SK-N-SH (cell line): ENCODE measurements around the gene MYOM1. TPM values are rescaled to one million over a fixed set of nuclear protein-coding genes. Genes with fewer than 3 reads are reported as not detected.
A peak's percentile ranks its signal among the peaks of the same experiment; 100 is the strongest.

Experiments used
- CTCF ChIA-PET: fragments of 300-600, 350-600 bp; formaldehyde crosslinking; extraction: SDS; loops from one replicate; lab custom pipeline; 2021; lab: Yijun Ruan, JAX
- POLR2A ChIA-PET: fragments of 350-600 bp; sonication (Branson Sonifier 250); formaldehyde crosslinking; extraction: SDS; loops from one replicate; lab custom pipeline; 2020; ENCODE audit warnings: antibody characterized with exemption, inconsistent platforms; lab: Yijun Ruan, JAX
- DNase-seq: peaks from one replicate; pipeline ENCODE4 v3.0.0; 2012
- H2AFZ ChIP-seq: fragments of 200-600 bp; sonication (generic); 2 replicates; pipeline ENCODE4 v1.8.1; 2016; ENCODE audit warnings: antibody characterized with exemption, mild to moderate bottlenecking, low read depth
- H3F3A ChIP-seq: fragments of 200-600 bp; sonication (generic); replicated peaks from 2 replicates; pipeline ENCODE3; 2016; ENCODE audit warnings: antibody characterized with exemption, mild to moderate bottlenecking; ENCODE audit not compliant: insufficient read depth
- H3K27ac ChIP-seq, 2 experiments: fragments of 200-500 bp in 1 of 2; fragments of 200-600 bp in 1 of 2; sonication (Bioruptor generic) in 1 of 2; sonication (generic), shearing (Covaris generic) in 1 of 2; 2 replicates each; pipeline versions ENCODE4 v1.5.1 to v1.6.1; 2014 to 2016; ENCODE audit warnings: low read depth in 2 of 2, inconsistent platforms in 1 of 2, low read length in 1 of 2, mild to moderate bottlenecking in 1 of 2, mixed read lengths in 1 of 2
- H3K27me3 ChIP-seq: fragments of 200-600 bp; sonication (generic), shearing (Covaris generic); 2 replicates; pipeline ENCODE4 v1.6.1; 2016; ENCODE audit warnings: mixed run types; ENCODE audit not compliant: insufficient read depth
- H3K36me3 ChIP-seq, 2 experiments: fragments of 200-500 bp in 1 of 2; fragments of 200-600 bp in 1 of 2; sonication (Bioruptor generic) in 1 of 2; sonication (generic) in 1 of 2; replicated peaks in 1 of 2; 2 replicates each; pipeline versions ENCODE3 to v1.5.1; 2014 to 2016; ENCODE audit warnings: low read length in 1 of 2, mild to moderate bottlenecking in 1 of 2; ENCODE audit not compliant: insufficient read depth in 2 of 2, control insufficient read depth in 1 of 2
- H3K4me1 ChIP-seq, 2 experiments: fragments of 200-500 bp in 1 of 2; fragments of 200-600 bp in 1 of 2; sonication (Bioruptor generic) in 1 of 2; sonication (generic), shearing (Covaris generic) in 1 of 2; 2 replicates each; pipeline versions ENCODE4 v1.5.1 to v1.6.1; 2014 to 2016; ENCODE audit warnings: low read depth in 1 of 2, low read length in 1 of 2, mixed run types in 1 of 2; ENCODE audit not compliant: insufficient read depth in 2 of 2, control insufficient read depth in 1 of 2
- H3K4me2 ChIP-seq: fragments of 200-600 bp; sonication (generic), shearing (Covaris generic); 2 replicates; pipeline ENCODE4 v1.6.1; 2017; ENCODE audit warnings: mixed run types
- H3K4me3 ChIP-seq, 2 experiments: fragments of 200-500 bp in 1 of 2; fragments of 200-600 bp in 1 of 2; sonication (Bioruptor generic) in 1 of 2; sonication (generic), shearing (Covaris generic) in 1 of 2; 2 replicates each; pipeline versions ENCODE4 v1.5.1 to v1.8.1; 2014 to 2016; ENCODE audit warnings: low read depth in 2 of 2, inconsistent platforms in 1 of 2, low read length in 1 of 2, mild to moderate bottlenecking in 1 of 2, mixed read lengths in 1 of 2, moderate library complexity in 1 of 2
- H3K79me2 ChIP-seq: fragments of 200-600 bp; sonication (generic); 2 replicates; pipeline ENCODE4 v1.8.1; 2017; ENCODE audit warnings: mild to moderate bottlenecking; ENCODE audit not compliant: insufficient read depth
- H3K9ac ChIP-seq: fragments of 200-600 bp; sonication (generic); 2 replicates; pipeline ENCODE4 v1.6.1; 2017; ENCODE audit warnings: mixed run types
- H3K9me2 ChIP-seq: fragments of 200-600 bp; sonication (generic); 2 replicates; pipeline ENCODE4 v1.6.1; 2017; ENCODE audit warnings: mixed run types
- H3K9me3 ChIP-seq: fragments of 200-600 bp; sonication (generic); 2 replicates; pipeline ENCODE4 v1.6.1; 2017; ENCODE audit warnings: mixed run types, mild to moderate bottlenecking, moderate library complexity
- H4K20me1 ChIP-seq: fragments of 200-600 bp; sonication (generic); 2 replicates; pipeline ENCODE4 v1.6.1; 2017; ENCODE audit warnings: mild to moderate bottlenecking, mixed run types; ENCODE audit not compliant: insufficient read depth
- CHD2 ChIP-seq: fragments of 150-350 bp; IDR thresholded peaks from 2 replicates; pipeline ENCODE4 v1.6.1; 2018; ENCODE audit warnings: low read length; ENCODE audit not compliant: partially characterized antibody
- EP300 ChIP-seq, 2 experiments: IDR thresholded peaks; 2 replicates each; pipeline versions ENCODE4 v1.4.0 to v1.6.1; 2012; ENCODE audit warnings: borderline replicate concordance in 1 of 2, low read depth in 1 of 2, low read length in 1 of 2
- EZH2phosphoT487 ChIP-seq: fragments of 200-600 bp; sonication (generic); IDR thresholded peaks from 2 replicates; pipeline ENCODE4 v1.6.1; 2017; ENCODE audit warnings: low read depth, mixed run types, mild to moderate bottlenecking, antibody characterized with exemption, moderate library complexity, borderline replicate concordance
- FOSL2 ChIP-seq: IDR thresholded peaks from 2 replicates; pipeline ENCODE4 v1.4.0; 2012; ENCODE audit warnings: low read depth, mild to moderate bottlenecking, moderate library complexity, borderline replicate concordance
- FOXJ3 ChIP-seq: sonication (generic); formaldehyde crosslinking; IDR thresholded peaks from 2 replicates; pipeline ENCODE4 v1.5.1; 2020; ENCODE audit warnings: mild to moderate bottlenecking, missing genetic modification reagents
- GATA2 ChIP-seq: sonication (generic); formaldehyde crosslinking; IDR thresholded peaks from 2 replicates; pipeline ENCODE4 v1.5.0; 2020; ENCODE audit warnings: mild to moderate bottlenecking, missing genetic modification reagents
- IRF3 ChIP-seq: fragments of 150-350 bp; IDR thresholded peaks from 2 replicates; pipeline ENCODE4 v1.6.1; 2016; ENCODE audit warnings: mild to moderate bottlenecking, low read depth, low read length
- MAX ChIP-seq: IDR thresholded peaks from 2 replicates; pipeline ENCODE4 v1.4.0; 2012; ENCODE audit warnings: low read depth
- MEF2A ChIP-seq: IDR thresholded peaks from 2 replicates; pipeline ENCODE4 v1.4.0; 2012; ENCODE audit warnings: low read depth, borderline replicate concordance
- MXI1 ChIP-seq: IDR thresholded peaks from 2 replicates; pipeline ENCODE4 v1.6.1; 2012; ENCODE audit warnings: mild to moderate bottlenecking, low read depth, low read length, improper control_type of control experiment
- NFIC ChIP-seq: IDR thresholded peaks from 2 replicates; pipeline ENCODE4 v1.4.0; 2012; ENCODE audit warnings: borderline replicate concordance
- POLR2AphosphoS5 ChIP-seq: IDR thresholded peaks from 2 replicates; pipeline ENCODE4 v1.6.1; 2012; ENCODE audit warnings: low read depth, low read length
- RAD21 ChIP-seq: IDR thresholded peaks from 2 replicates; pipeline ENCODE4 v1.6.1; 2012; ENCODE audit warnings: mild to moderate bottlenecking, low read length
- RCOR1 ChIP-seq: fragments of 150-350 bp; IDR thresholded peaks from 2 replicates; pipeline ENCODE4 v1.6.1; 2017; ENCODE audit warnings: antibody characterized with exemption, low read length
- RXRA ChIP-seq: IDR thresholded peaks from 2 replicates; pipeline ENCODE4 v1.4.0; 2012; ENCODE audit warnings: low read depth, mild to moderate bottlenecking, borderline replicate concordance
- SIN3A ChIP-seq: IDR thresholded peaks from 2 replicates; pipeline ENCODE4 v1.6.1; 2012; ENCODE audit warnings: low read depth, mild to moderate bottlenecking, low read length, moderate library complexity, borderline replicate concordance
- SMC3 ChIP-seq: IDR thresholded peaks from 2 replicates; pipeline ENCODE4 v1.6.1; 2012; ENCODE audit warnings: low read depth, low read length, improper control_type of control experiment
- YY1 ChIP-seq: IDR thresholded peaks from 2 replicates; pipeline ENCODE4 v1.4.0; 2012; ENCODE audit warnings: low read depth, mild to moderate bottlenecking
- whole genome bisulfite sequencing: methylation state at CpG from one replicate; pipeline ENCODE4 v1.1.6; 2017; ENCODE audit warnings: low lambda C conversion rate; 5-methylcytosine and 5-hydroxymethylcytosine counted together
- polyA plus RNA-seq, 3 experiments: library from polyadenylated mRNA; depleted of rRNA; stranded (reverse); fragments of >200 nt; gene quantifications; 2 replicates each; pipeline ENCODE4 v1.2.3, GENCODE V29; 2012

The MYOM1 gene
- polyA plus RNA-seq, 1 of the 3 experiments (the other 2 are of a cell fraction): 0.07 TPM

- ChIA-PET CTCF (interaction anchor here (3.2 kb wide), 1 partner anchor 11 kb away, joined by 11 read pairs; no protein-coding TSS in a partner anchor), POLR2A (no interaction called here)
- no peak for DNase-seq
- peaks cover 4 to 22% of the 10 kb centered on the region in 2 experiments; a peak in 3 of 4 replicates for H3K4me1 ChIP-seq
- H2AFZ ChIP-seq: no peak overlapping the region
- H3K9ac ChIP-seq: no peak overlapping the region
- peaks cover 55 to 65% of the 10 kb centered on the region in 2 experiments for H3K36me3 ChIP-seq
- peaks cover 2% of the 10 kb centered on the region for H4K20me1 ChIP-seq
- peaks cover 74% of the 10 kb centered on the region for H3K79me2 ChIP-seq
- no peaks in the 10 kb centered on the region for H3K27me3 ChIP-seq
- H3K9me2 ChIP-seq: no peaks in the 10 kb centered on the region
- H3K9me3 ChIP-seq: no peaks in the 10 kb centered on the region
- no peak overlapping the region for H3K4me2 ChIP-seq
- H3K4me3 ChIP-seq: no peak overlapping the region
- TF ChIP-seq RCOR1 (no peak), EZH2phosphoT487 (no peak), YY1 (no peak), SMC3 (no peak)
- peak overlapping the region in 1 of 2 experiments; percentile 39; a peak in 1 of 4 replicates for H3K27ac ChIP-seq
- 100% methylated on average over 2 of the region's 2 CpGs for WGBS
- H3F3A ChIP-seq: peaks cover 64% of the 10 kb centered on the region
Measured at GRCh38 chr18:3257627-3258120, 37.9 kb upstream of the MYOM1 start.

GRCh38 chr18:3256693-3257626, 37.2 kb upstream of the MYOM1 start:
- WGBS: 79% methylated on average over 5 of the region's 5 CpGs
- no peak overlapping the region for H2AFZ ChIP-seq
- peak overlapping the region in 1 of 2 experiments; percentile 39; a peak in 2 of 4 replicates for H3K27ac ChIP-seq
- H3K4me2 ChIP-seq: no peak overlapping the region; the same call in 1 of the 2 replicates
- H3K4me3 ChIP-seq: no peak overlapping the region
- H3K36me3 ChIP-seq: peaks cover 61 to 67% of the 10 kb centered on the region in 2 experiments
- peaks cover 2% of the 10 kb centered on the region for H4K20me1 ChIP-seq
- peaks cover 71% of the 10 kb centered on the region for H3F3A ChIP-seq
- no peak for DNase-seq
- ChIA-PET POLR2A (no interaction called here), CTCF (interaction anchor here (3.2 kb wide), 1 partner anchor 11 kb away, joined by 11 read pairs; no protein-coding TSS in a partner anchor)
- peak overlapping the region; percentile 16; the same call in 1 of the 2 replicates for H3K9ac ChIP-seq
- no peaks in the 10 kb centered on the region for H3K9me2 ChIP-seq
- TF ChIP-seq GATA2 (CRISPR knock-in tag) (no peak), POLR2AphosphoS5 (no peak), MEF2A (peak; percentile 56; the same call in 1 of the 2 replicates), CHD2 (no peak)
- no peaks in the 10 kb centered on the region for H3K27me3 ChIP-seq
- no peaks in the 10 kb centered on the region for H3K9me3 ChIP-seq
- H3K4me1 ChIP-seq: peaks cover 4 to 26% of the 10 kb centered on the region in 2 experiments; a peak in 3 of 4 replicates
- peaks cover 74% of the 10 kb centered on the region for H3K79me2 ChIP-seq

- POLR2A ChIA-PET: interaction anchor here (0.8 kb wide), 1 partner anchor 9 kb away, joined by 3 read pairs; no protein-coding TSS in a partner anchor
- TF ChIP-seq MAX (no peak), MXI1 (no peak), EZH2phosphoT487 (no peak), EP300 (IDR thresholded peaks at IDR 0.05; ENCODE audit: borderline replicate concordance in 1 of 2, low read depth in 1 of 2, low read length in 1 of 2) (no peak), SIN3A (no peak), RAD21 (no peak), MEF2A (no peak), FOXJ3 (CRISPR knock-in tag) (no peak), RXRA (no peak), NFIC (no peak), POLR2AphosphoS5 (no peak), FOSL2 (no peak), IRF3 (no peak), SMC3 (no peak)
- Histone ChIP-seq H3K79me2 (peaks cover 86% of the 10 kb centered on the region), H3K27ac (peak overlapping the region in 1 of 2 experiments; percentile 39; a peak in 2 of 4 replicates), H3K9ac (no peak overlapping the region), H3K4me2 (no peak overlapping the region), H4K20me1 (peaks cover 12% of the 10 kb centered on the region), H3K9me2 (no peaks in the 10 kb centered on the region), H3K9me3 (no peaks in the 10 kb centered on the region), H3K4me3 (no peak overlapping the region), H3K4me1 (peaks cover under 1 to 34% of the 10 kb centered on the region in 2 experiments; a peak in 3 of 4 replicates), H3K36me3 (peaks cover 66 to 68% of the 10 kb centered on the region in 2 experiments), H2AFZ (no peak overlapping the region), H3K27me3 (no peaks in the 10 kb centered on the region), H3F3A (peaks cover 78% of the 10 kb centered on the region)
- CTCF ChIA-PET: interaction anchor here (3.2 kb wide), 1 partner anchor 9 kb away, joined by 11 read pairs; no protein-coding TSS in a partner anchor
- DNase-seq: no peak
- 88% methylated on average over 5 of the region's 5 CpGs for WGBS
Measured at GRCh38 chr18:3255611-3256165, 35.9 kb upstream of the MYOM1 start.
